GM12891 (cell line): Measurements from ENCODE around the gene NR6A1.

ENCODE experiments used
- PAX5 ChIP-seq: IDR thresholded peaks from 2 replicates; pipeline ENCODE4 v1.6.1; 2011; ENCODE audit warnings: low read length, moderate library complexity, mild to moderate bottlenecking; ENCODE audit not compliant: insufficient read depth, severe bottlenecking
- POLR2A ChIP-seq: IDR thresholded peaks from 2 replicates; pipeline ENCODE4 v1.6.1; 2011; ENCODE audit warnings: low read depth, low read length, control low read depth
- POLR2AphosphoS5 ChIP-seq: IDR thresholded peaks from 2 replicates; pipeline ENCODE4 v1.6.1; 2011; ENCODE audit warnings: low read depth, low read length, control low read depth
- POU2F2 ChIP-seq: IDR thresholded peaks from 2 replicates; pipeline ENCODE4 v1.6.1; 2011; ENCODE audit warnings: low read depth, mild to moderate bottlenecking, control low read depth, low read length, moderate library complexity
- SPI1 ChIP-seq: IDR thresholded peaks from 2 replicates; pipeline ENCODE4 v1.6.1; 2011; ENCODE audit warnings: low read depth, low read length, control low read depth
- TAF1 ChIP-seq: IDR thresholded peaks from 2 replicates; pipeline ENCODE4 v1.6.1; 2011; ENCODE audit warnings: low read depth, low read length, control low read depth

DNA sequence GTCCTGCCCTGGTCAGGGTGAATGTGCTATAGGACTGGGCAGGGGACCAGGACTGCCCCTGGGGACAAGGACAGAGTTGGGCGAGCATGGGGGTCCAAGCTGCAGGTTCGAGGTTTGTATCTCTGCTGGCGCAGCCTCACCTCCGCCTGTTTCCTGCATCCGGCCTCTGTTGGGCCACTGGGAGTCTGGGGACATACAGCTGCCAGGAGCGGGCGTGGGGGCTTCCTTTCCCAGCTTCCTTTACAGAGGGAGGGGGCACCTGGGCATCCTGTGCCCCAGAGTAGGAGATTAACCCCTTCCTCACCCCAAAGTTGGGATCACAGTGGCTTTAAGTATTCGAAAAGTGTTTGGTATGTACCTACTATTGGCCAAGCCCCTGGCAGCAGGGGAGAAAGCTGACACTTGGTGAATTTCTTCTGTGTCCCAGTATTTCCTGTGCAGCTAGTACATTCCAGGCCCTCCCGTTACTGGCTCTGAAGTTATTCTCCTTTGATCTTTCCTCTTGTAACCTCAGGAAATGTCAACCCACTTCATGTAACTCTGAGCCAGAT, 24.8 kb upstream of the NR6A1 start:
- TF ChIP-seq TAF1 = no peak
- no peak for TF ChIP-seq POLR2A
- no peak for TF ChIP-seq POU2F2
- TF ChIP-seq POLR2AphosphoS5 = no peak
- TF ChIP-seq PAX5 = no peak
- no peak for TF ChIP-seq SPI1
